ENCODE data around the gene KRT36. TPM values are rescaled to one million over a fixed set of nuclear protein-coding genes. Genes with fewer than 3 reads are reported as not detected.
A peak's percentile ranks its signal among the peaks of the same experiment; 100 is the strongest.

Gene KRT36
- not detected for total RNA-seq
- long read RNA-seq: 0 reads

- DNase-seq (ENCODE audit: missing footprints) (no peak), ATAC-seq (no peak)
- intact Hi-C loops (cut with DNase I): loop anchor here (10.0 kb wide), 1 partner anchor 85 kb away; no protein-coding TSS in a partner anchor
Observed at GRCh38 chr17:41489531-41489930, at the start of gene KRT36. KRT36 (minus strand) TSS chr17:41489910; CDS start chr17:41489864, 46 bp downstream.

GRCh38 chr17:41539071-41539492 lies 49.4 kb upstream of the KRT36 start:
- intact Hi-C loops (cut with DNase I): no loop called here
- no peak for ATAC-seq
- no peak for DNase-seq (ENCODE audit: missing footprints)

- ATAC-seq (no peak), DNase-seq (ENCODE audit: missing footprints) (no peak)
- intact Hi-C loops (cut with DNase I): no loop called here
Observed at GRCh38 chr17:41538565-41538991, 48.9 kb upstream of the KRT36 start.

GRCh38 chr17:41537990-41538389 lies 48.3 kb upstream of the KRT36 start:
- intact Hi-C loops (cut with DNase I): no loop called here
- no peak for DNase-seq (ENCODE audit: missing footprints)
- ATAC-seq: no peak

- DNase-seq (ENCODE audit: missing footprints): no peak
- intact Hi-C loops (cut with DNase I): no loop called here
- ATAC-seq: no peak
Observed at GRCh38 chr17:41537614-41537954, 47.9 kb upstream of the KRT36 start.

GRCh38 chr17:41536741-41537613 lies 47.3 kb upstream of the KRT36 start:
- ATAC-seq: no peak
- intact Hi-C loops (cut with DNase I): no loop called here
- no peak for DNase-seq (ENCODE audit: missing footprints)

GRCh38 chr17:41535764-41536481 lies 46.2 kb upstream of the KRT36 start:
- intact Hi-C loops (cut with DNase I): no loop called here
- DNase-seq (ENCODE audit: missing footprints) (no peak), ATAC-seq (no peak)

- ATAC-seq: no peak
- intact Hi-C loops (cut with DNase I): no loop called here
Observed at GRCh38 chr17:41534899-41535546, 45.3 kb upstream of the KRT36 start.

GRCh38 chr17:41533613-41534012 lies 43.9 kb upstream of the KRT36 start:
- ATAC-seq (no peak), DNase-seq (ENCODE audit: missing footprints) (no peak)
- intact Hi-C loops (cut with DNase I): no loop called here

More at GRCh38 chr17:41534899-41535546, 45.3 kb upstream of the KRT36 start:
- no peak for DNase-seq (ENCODE audit: missing footprints)

- no peak for ATAC-seq
- intact Hi-C loops (cut with DNase I): no loop called here
- no peak for DNase-seq (ENCODE audit: missing footprints)
Observed at GRCh38 chr17:41532947-41533570, 43.3 kb upstream of the KRT36 start.

- ATAC-seq (no peak), DNase-seq (ENCODE audit: missing footprints) (no peak)
- intact Hi-C loops (cut with DNase I): no loop called here
Observed at GRCh38 chr17:41531993-41532392, 42.3 kb upstream of the KRT36 start.

- DNase-seq (ENCODE audit: missing footprints) (no peak), ATAC-seq (no peak)
- intact Hi-C loops (cut with DNase I): no loop called here
Observed at GRCh38 chr17:41530062-41531048, 40.6 kb upstream of the KRT36 start.

GRCh38 chr17:41529491-41529915 lies 39.8 kb upstream of the KRT36 start:
- ATAC-seq (no peak), DNase-seq (ENCODE audit: missing footprints) (no peak)
- intact Hi-C loops (cut with DNase I): no loop called here

GRCh38 chr17:41528959-41529353 lies 39.2 kb upstream of the KRT36 start:
- intact Hi-C loops (cut with DNase I): no loop called here
- ATAC-seq (no peak), DNase-seq (ENCODE audit: missing footprints) (no peak)

- peak; percentile 14 for ATAC-seq
- no peak for DNase-seq (ENCODE audit: missing footprints)
- intact Hi-C loops (cut with DNase I): no loop called here
Observed at GRCh38 chr17:41527063-41528023, 37.6 kb upstream of the KRT36 start.

- ATAC-seq (no peak), DNase-seq (ENCODE audit: missing footprints) (no peak)
- intact Hi-C loops (cut with DNase I): no loop called here
Observed at GRCh38 chr17:41524261-41524660, 34.6 kb upstream of the KRT36 start.

- ATAC-seq (no peak), DNase-seq (ENCODE audit: missing footprints) (no peak)
- intact Hi-C loops (cut with DNase I): no loop called here
Observed at GRCh38 chr17:41523787-41524186, 34.1 kb upstream of the KRT36 start.

Measured in Right ventricle myocardium inferior (tissue), 1 donor.